ENCODE data around the gene HOXD9.

Gene HOXD9

DNA sequence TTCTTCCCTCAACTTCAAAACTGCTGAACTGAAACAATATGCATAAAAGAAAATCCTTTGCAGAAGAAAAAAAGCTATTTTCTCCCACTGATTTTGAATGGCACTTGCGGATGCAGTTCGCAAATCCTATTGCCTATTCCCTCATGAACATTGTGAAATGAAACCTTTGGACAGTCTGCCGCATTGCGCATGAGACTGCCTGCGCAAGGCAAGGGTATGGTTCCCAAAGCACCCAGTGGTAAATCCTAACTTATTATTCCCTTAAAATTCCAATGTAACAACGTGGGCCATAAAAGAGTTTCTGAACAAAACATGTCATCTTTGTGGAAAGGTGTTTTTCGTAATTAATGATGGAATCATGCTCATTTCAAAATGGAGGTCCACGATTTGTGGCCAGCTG is 15.4 kb downstream of the HOXD9 start:
- no peak for DNase-seq (ENCODE audit: low read depth)

DNA sequence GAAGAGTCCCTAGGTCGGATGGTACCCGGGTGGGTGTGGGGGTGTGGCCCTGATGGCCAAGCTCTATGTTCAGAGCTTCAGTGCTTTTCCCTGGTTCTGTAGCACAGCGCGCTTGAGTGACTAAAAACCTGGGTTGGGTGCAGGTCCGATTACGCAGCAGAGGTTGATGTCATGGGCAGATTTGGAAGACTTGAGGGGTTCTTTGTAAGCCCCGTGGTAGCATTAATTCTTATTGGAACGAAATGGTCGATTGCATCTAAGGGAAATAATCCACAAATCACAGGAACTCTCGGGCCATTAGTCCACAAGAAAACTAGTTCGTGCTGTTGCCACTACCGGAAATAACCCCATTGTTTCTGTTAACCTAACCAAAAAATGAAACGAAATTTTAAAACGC is 16.0 kb downstream of the HOXD9 start:
- DNase-seq (ENCODE audit: low read depth), result no peak

DNA sequence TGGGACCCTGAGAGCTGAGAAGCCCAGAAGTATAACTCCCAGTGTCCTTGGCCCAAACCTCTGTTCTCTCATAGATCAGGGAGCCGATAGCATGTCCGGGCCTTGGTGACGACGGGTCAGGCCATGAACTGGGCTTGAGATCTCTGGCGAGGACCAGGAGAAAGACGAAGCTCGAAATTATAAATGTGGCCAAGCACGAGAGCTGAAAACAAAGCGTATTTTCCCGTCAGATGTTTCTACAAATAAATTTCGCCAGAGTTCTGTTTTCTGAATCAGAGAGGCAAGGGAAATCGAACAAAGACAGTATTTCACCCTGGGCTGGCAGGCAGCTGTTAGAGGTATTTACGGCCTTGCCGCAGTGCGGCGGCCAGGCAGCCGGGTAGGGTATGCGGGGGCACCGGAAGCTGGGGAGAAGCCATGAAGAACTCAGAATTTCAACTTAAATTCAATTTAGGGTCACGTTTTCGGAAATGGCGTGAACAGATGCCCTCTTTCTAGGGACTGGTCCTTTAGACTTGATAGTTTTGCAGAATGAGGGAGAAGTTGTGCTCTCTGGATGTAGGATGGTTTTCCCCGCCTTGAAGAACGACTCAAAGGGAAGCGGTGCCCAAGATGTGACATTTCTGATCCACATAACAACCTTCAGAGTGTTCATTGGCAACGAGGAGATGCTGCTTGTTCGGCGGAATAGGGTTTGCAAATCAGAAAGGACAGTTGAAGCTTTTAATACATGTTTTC is 16.6 kb downstream of the HOXD9 start:
- DNase-seq (ENCODE audit: low read depth), result no peak

DNA sequence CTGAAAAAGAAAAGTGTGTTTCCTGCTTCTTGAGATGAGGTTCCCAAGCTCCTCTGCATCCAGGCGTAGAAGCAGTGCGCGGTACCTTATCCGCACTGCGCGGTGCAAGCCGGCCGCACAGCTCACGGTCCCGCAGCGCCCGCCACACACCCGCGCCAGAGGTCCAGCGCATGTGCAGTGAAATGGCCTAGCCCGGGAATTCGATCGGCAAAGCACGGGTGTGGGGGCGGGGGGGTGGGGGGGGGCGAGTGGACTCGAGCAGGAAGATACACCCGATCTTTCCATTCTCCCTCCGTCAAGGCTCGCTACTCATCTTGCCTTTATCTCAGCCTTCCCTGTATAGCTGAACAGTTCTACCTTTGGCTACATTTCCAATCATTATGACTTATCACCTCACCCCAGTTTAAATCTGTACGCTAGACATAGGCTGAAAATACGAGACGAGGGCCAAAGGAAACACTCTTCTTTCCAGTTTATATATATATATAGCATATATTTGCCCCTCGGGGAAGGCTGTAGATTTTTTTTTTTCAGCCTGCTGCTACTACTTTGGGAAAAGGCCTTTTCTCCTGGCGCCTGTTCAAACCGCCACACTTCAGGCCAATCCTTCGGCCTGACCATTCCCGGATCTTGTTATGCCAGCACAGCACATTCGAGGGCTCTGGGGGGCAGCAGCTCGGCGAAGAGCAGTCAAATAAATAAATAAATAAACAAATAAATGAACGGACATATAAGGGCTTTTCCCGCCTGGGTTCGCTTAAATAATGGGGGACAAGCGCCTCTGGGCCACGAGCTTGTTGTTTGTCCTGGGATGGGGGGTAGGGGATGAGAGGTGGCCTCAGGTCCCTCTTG is 17.4 kb downstream of the HOXD9 start:
- no peak for DNase-seq (ENCODE audit: low read depth)

DNA sequence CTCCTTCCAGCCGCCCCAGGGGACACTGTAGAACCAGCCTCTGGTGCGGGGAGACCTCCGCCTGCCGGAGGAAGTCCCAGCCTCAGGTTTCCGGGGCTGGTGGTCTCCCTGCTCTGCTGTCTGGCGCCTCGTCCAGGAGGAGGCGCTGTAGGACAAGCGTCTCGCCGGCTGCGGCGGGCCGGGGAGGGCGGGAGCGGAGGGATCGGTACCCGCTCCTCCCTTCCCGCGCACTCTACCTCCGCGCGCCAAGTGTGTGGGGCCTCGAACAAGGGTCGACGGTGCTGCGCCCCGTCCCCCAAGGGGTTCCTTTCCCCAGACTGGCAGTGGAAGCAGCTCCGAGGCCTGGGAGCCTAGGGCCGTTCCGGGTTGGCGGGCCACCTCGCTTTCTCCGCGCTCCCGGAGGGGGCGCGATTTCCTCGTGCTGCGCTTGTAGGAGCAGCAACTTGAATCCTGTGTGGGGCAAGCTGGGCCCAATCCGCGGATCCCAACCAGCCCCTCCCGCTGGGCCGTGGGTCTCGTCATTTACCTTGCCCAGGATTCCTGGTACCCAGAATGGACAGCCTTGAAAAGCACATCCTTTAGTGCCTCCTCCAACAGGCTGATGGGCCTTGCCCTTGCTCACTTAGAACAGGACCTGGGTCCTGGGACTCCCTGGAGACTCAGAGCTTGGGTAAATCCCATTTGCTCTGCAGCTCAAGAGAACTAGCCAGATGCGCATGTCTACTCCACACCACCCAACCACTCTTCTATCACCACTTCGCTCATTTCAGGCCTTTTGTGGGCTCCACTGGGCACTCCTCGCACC is 18.2 kb downstream of the HOXD9 start:
- peak; percentile 48 for DNase-seq (ENCODE audit: low read depth)

DNA sequence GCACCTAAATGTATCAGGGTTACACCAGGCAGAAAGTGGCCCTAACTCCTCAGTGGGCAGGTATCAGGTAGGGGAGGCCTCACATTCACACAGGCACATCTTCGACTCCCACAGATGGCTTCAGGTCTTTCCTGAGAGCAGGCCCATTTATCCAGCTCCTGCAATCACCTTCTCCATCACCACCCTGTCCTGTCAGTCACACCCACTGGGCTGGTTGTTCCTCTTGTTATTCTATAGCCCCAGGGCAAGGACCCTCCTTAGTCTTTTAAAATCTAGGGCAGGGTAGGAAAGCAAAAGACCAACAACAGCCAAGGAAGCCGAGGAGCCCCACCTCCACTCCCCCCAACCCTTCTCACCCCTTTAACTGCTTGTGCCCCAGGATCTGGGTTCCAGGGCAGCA is 19.8 kb downstream of the HOXD9 start:
- no peak for DNase-seq (ENCODE audit: low read depth)

DNA sequence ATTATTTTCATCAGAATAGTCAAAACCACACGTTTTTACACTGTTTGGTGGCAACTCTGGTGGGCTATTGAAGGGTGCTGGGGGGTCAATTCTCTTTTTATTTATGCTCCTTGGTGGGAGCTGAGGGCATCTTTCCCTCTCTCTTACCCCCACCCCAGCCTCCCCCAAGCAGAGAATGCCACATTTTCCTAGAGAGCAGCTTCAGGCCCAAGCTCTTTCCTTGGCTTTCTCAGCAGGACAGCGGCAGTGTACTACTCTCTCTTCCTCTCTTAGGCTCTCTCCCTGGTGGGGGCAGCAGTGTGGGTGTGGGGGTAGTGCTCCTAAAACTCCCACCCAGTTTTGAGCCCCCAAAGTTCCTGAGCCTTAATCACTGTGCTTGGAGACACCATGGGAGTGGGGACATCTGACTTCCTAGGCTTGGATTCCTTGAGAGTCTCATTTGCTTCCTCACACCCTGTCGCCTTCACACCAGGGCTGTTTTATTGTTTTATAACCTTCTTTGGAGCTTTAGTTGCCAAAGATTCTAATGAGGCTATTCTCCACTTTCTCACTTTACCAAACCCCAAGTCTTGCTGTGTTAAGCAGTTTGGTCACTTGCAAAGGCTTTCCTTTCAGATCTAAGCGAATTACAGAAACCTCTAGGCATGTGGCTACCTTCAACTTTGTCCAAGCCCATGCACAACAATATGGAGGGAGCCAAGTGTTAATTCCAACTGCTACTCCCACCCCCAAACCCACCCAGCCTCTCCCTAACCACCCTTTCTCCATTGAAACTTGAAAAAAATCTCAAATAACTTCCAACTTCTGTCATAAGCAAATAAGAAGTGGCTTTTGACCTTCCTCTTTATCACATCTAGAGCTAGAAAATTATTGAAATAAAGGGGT is 22.8 kb downstream of the HOXD9 start:
- DNase-seq (ENCODE audit: low read depth), result no peak

DNA sequence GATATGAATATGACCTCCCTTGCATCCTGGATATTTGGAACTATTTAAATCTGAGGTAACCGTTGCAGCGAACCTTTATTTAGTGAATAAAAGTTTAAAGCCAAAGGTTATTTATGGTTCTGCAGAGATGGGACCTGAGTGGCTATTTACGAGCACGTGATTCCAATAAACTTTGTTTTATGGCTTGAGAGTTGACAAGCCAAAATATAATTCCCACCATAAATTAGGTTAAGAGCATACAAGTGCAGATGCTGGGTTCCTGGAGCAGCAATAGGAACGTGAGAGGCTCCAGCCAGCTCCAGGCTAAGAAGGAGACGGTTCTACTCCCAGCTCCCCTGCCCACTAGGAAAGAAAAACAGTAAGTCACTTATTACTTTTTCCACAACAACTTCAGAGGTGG is 23.6 kb downstream of the HOXD9 start:
- no peak for DNase-seq (ENCODE audit: low read depth)

DNA sequence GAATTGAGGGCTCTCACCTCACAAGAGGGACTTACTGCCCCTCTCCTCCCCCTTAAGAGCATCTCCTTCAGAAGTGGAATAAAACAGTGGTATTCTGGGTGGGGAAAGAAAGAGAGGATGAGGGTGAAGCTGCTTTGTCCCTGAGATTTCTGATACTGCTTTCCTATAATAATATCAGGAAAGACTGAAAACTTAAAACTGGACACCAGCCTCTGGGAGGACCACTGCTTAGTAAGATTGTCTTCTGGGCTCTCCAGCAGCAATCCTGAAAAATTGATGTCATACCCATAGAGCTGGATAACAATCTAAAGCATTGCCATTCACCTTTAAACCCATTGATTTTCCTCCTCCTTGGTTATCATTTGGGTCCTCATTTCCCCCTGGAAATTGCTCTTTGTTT is 24.1 kb downstream of the HOXD9 start:
- no peak for DNase-seq (ENCODE audit: low read depth)

DNA sequence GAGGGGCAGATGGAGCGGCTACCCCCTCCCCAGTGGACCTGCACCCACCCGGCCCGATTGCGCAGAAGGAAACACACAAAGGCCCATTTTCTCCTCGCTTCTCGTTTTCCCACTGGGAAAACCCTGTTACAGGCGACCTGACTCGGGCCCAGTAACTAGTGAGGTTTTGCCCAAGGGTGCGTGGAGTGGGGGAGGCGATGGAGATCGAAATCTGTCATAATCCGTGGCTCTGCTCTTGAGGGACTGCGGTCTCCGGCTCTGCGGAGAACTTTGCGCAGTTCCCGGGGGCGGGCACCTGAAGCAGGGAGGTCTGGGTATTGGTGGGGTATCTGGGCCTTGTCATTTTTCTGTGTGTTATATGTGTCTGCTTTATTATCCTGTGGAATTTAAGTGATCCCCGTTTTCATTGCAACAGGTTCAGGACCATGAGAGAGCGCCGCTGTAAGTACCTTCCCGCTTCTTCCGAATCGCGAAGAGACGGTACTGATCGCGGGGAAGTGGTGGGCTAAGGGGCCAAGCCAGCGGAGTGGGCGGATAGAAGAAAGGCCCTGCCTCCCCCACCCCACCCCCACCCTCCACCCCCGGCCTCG is 24.8 kb downstream of the HOXD9 start:
- DNase-seq (ENCODE audit: low read depth), result no peak

DNA sequence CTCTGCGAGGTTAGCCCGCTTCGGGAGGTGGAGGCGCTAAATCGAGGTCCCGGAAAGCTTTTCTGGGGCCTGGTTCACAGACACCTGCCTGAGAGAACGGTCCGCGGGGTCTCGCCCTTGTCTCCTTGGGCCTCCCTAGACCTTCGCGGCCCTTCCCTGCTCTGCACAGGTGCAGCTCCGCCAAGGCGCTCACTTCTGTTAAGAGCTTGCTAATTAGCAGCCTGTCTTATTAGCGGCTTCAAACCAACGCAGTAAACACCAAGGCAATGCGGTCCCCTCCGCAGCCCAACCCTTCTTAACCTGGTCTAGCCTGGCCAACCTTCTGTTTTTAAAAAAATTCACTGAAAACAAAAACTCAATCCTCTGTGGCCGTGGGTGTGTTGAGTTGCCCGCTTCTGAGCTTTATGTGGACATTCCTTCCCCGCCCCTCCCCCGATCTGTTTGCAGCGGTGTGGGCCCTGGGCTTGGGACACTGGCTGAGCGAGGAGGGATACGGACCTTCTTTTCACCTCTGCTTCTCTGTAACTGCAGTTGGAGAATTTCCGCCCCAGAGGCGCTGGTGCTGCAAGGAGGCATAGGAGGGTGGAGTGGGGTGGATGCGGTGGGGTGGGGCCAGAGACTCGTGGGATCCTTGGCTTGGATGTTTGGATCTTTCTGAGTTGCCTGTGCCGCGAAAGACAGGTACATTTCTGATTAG is 25.4 kb downstream of the HOXD9 start:
- no peak for DNase-seq (ENCODE audit: low read depth)

DNA sequence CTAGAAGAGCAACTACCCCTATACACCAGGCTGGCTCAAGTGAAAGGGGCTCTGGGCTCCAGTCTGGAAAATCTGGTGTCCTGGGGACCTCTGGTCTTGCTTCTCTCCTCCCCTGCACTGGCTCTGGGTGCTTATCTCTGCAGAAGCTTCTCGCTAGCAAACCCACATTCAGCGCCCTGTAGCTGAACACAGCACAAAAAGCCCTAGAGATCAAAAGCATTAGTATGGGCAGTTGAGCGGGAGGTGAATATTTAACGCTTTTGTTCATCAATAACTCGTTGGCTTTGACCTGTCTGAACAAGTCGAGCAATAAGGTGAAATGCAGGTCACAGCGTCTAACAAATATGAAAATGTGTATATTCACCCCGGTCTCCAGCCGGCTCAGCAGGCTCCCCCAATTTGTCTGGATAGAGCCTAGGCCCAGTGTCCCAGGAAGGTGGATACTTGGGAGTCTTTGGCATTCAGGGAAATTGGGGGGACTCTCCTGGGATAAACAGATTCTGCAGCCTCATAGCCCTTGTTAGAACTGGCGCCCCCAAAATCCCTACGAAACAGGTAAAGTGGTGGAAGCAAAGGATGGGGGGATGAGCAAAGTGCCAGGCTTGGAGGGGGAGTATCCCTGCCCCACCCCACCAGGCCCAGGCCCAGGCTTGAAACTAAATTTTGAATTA is 26.4 kb downstream of the HOXD9 start:
- DNase-seq (ENCODE audit: low read depth), result no peak

DNA sequence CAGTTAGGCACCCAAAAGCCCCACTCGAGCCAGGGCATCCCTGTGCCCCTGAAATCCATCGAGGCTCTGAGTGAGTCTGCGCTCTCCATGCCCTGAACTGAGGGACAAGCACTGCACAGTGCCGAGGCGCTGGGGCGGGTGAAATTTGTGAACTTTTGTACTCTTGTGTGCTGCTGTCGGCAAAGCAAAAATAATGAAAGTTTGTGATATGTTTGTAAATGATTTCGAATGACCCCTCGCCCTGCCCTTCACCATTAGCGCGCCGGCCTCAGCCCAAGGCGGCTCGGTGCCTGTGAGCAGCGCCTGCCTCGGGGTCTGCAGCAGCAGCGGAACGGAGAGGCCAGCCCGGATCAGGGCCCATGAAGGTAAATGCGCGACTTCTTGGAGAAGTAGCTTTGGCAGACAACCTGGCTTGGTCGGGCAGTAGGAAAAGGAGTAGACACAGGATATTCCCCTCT is 27.0 kb downstream of the HOXD9 start:
- no peak for DNase-seq (ENCODE audit: low read depth)

DNA sequence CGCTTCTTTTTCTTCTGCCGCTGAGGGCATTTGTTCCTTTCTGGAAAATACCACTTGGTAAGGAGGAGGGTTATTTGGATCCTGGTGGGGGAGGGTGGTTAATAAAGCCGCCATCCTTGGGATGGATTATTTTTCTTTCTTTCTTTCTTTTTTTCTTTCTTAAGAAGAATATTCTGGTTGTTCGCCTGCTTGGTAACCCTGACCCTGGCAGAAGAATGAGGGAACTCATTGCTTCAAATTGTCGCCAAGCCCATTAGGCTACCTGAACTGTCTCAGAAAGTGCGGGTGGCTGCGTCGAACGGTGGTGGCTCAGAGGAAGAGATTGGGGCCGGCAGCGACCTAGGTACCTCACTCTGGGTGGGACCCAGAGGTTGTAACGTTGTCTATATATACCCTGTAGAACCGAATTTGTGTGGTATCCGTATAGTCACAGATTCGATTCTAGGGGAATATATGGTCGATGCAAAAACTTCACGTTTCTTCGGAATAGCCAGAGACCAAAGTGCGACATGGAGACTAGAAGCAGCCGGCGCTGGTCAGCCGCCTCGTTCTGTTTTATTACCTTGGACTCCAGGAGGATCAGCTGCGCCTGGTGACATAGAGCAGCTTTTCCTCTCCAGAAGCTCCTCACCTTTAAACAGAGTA is 27.5 kb downstream of the HOXD9 start:
- no peak for DNase-seq (ENCODE audit: low read depth)

DNA sequence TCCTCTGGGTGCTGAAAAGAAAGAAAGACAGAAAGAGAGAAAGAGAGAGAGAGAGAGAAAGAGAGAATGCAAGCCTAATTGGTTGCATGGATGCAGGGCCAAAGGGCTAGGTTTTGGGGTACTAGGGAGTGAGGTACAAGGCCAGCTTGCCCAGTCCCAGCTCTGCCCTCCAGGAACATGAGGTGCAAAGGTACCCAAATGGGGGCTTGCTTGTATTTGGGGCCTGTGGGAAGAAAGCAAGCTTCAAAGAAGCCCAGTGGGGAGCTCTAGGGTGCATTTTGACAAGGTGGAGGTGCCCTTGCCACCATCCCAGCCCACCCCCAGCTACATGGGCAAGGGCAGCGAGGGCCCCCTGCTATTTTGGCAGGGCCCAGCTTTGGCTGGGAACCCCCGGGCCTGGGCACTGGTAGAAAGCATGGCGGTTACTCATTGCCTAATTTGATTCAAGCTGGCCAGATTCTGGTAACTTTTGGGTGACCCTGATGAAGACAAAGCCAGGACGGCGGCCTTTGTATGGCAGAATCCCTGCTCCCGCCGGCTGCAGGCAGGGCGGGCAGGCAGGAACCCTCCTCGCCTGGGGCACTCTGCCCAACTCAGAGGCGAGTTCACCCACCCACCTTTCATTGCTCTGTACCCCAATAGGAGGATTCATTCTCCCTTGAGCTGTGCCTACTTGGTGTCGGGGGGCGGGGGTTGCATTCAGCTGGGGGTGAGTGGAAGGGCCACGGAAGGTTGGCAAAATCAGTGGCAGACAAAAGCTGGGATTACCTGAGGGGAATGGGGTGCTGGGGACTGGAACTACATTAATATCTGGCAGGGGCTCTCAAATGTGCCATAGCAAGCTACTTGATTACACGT is 28.3 kb downstream of the HOXD9 start:
- no peak for DNase-seq (ENCODE audit: low read depth)

DNA sequence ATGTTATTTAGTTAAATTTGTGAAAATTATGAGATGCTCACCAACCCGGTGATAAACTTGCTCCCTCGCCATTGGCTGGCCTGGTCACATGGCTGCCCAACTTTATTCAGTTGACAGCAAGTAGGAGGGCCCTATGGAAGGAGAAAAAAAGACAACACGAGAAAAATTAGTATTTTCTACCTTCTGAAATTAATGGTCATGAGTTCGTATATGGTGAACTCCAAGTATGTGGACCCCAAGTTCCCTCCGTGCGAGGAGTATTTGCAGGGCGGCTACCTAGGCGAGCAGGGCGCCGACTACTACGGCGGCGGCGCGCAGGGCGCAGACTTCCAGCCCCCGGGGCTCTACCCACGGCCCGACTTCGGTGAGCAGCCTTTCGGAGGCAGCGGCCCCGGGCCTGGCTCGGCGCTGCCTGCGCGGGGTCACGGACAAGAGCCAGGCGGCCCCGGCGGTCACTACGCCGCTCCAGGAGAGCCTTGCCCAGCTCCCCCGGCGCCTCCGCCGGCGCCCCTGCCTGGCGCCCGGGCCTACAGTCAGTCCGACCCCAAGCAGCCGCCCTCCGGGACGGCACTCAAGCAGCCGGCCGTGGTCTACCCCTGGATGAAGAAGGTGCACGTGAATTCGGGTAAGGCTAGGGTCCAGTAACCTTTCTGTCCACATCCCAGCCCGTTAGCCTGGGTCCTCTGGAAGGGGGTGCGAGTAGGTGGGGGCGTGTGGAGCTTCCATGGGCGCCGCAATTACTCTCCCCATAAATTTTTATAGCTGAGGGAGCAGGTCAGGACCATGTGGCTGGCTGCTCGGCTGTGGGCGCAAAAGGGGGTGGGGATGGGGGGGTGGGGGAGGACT is 29.1 kb downstream of the HOXD9 start, which contains the start of gene HOXD4:
TSS of gene HOXD4 (plus strand) at position 109 of the 846 bp plus-strand sequence. CDS start at position 193, 84 bp downstream.
- DNase-seq (ENCODE audit: low read depth), result no peak

Measured in stimulated activated CD8-positive, alpha-beta memory T cell treated with anti-CD3 and anti-CD28 coated beads, Interleukin-15, amount 100 ng/mL, for 24 hours (primary cell).